ENCODE results near the gene ERG. TPM values are rescaled to one million over a fixed set of nuclear protein-coding genes. Genes with fewer than 3 reads are reported as not detected.

The ERG gene
- total and polyA plus RNA-seq, 2 experiments from 2014 or later, result 0.14 to 0.44 TPM

GRCh38 chr21:38490411-38491020 lies 7.8 kb downstream of the ERG start:
- H3K27ac Mint-ChIP-seq, result peak overlapping the region; percentile 94
- peaks cover 27% of the 10 kb centered on the region for H3K4me1 ChIP-seq (ENCODE audit: insufficient read depth)
- no peaks in the 10 kb centered on the region for H3K27me3 ChIP-seq (ENCODE audit: insufficient read depth)
- H3K36me3 ChIP-seq (ENCODE audit: insufficient read depth), result no peaks in the 10 kb centered on the region
- no peaks in the 10 kb centered on the region for H3K9me2 ChIP-seq (ENCODE audit: insufficient read depth)
- no peak overlapping the region for H3K4me3 ChIP-seq
- no peaks in the 10 kb centered on the region for H4K20me1 ChIP-seq (replicated peaks; ENCODE audit: insufficient read depth)
- no peak overlapping the region for H3K4me3 Mint-ChIP-seq
- H3K79me2 ChIP-seq (replicated peaks; ENCODE audit: insufficient read depth), result no peaks in the 10 kb centered on the region
- no peak for DNase-seq (ENCODE audit: low spot score)
- no peak for TF ChIP-seq NANOG (IDR thresholded peaks at IDR 0.05; ENCODE audit: borderline replicate concordance)
- TF ChIP-seq ZNF331 (CRISPR knock-in tag; IDR thresholded peaks at IDR 0.05; ENCODE audit: low read depth), result no peak
- no peak for TF ChIP-seq CTCF (conservative IDR thresholded peaks at IDR 0.05; ENCODE audit: low read depth in 2 of 2)
- TF ChIP-seq ZNF114 (CRISPR knock-in tag; IDR thresholded peaks at IDR 0.05), result no peak
- no peak for TF ChIP-seq JUNB (IDR thresholded peaks at IDR 0.05; ENCODE audit: unreplicated experiment)
- no peak for TF ChIP-seq ETS1 (IDR thresholded peaks at IDR 0.05)
- no peaks in the 10 kb centered on the region for H3K36me3 Mint-ChIP-seq (ENCODE audit: low read depth)
- 0 out of 2 replicates have a peak overlapping the region, but pooled peaks have one; percentile 79 for H3K27ac ChIP-seq (ENCODE audit: low read depth)
- ATAC-seq, result peak; percentile 24
- no peaks in the 10 kb centered on the region for H3F3A ChIP-seq (replicated peaks; ENCODE audit: low read depth)
- no peak overlapping the region for H2AFZ ChIP-seq
- peaks cover 66% of the 10 kb centered on the region for H3K4me1 Mint-ChIP-seq
- H3K9me3 Mint-ChIP-seq, result no peaks in the 10 kb centered on the region
- H3K4me2 ChIP-seq, result no peak overlapping the region
- H3K27me3 Mint-ChIP-seq (ENCODE audit: insufficient read depth, low read depth, poor library complexity), result peaks cover 2% of the 10 kb centered on the region

- Histone ChIP-seq H2AFZ (peak overlapping the region; percentile 63; the same call in 1 of the 2 replicates), H3K9me2 (ENCODE audit: insufficient read depth) (no peaks in the 10 kb centered on the region), H3K4me2 (no peak overlapping the region), H3K27me3 (ENCODE audit: insufficient read depth) (no peaks in the 10 kb centered on the region), H3K36me3 (ENCODE audit: insufficient read depth) (no peaks in the 10 kb centered on the region), H3K4me3 (no peak overlapping the region), H4K20me1 (replicated peaks; ENCODE audit: insufficient read depth) (no peaks in the 10 kb centered on the region), H3F3A (replicated peaks; ENCODE audit: low read depth) (no peaks in the 10 kb centered on the region), H3K79me2 (replicated peaks; ENCODE audit: insufficient read depth) (no peaks in the 10 kb centered on the region), H3K27ac (ENCODE audit: low read depth) (peak overlapping the region; percentile 79), H3K4me1 (ENCODE audit: insufficient read depth) (peaks cover 23% of the 10 kb centered on the region)
- ATAC-seq (peak; percentile 79), DNase-seq (ENCODE audit: low spot score) (no peak)
- Mint-ChIP-seq H3K27me3 (ENCODE audit: insufficient read depth, low read depth, poor library complexity) (peaks cover 2% of the 10 kb centered on the region), H3K27ac (peak overlapping the region; percentile 94), H3K36me3 (ENCODE audit: low read depth) (no peaks in the 10 kb centered on the region), H3K9me3 (no peaks in the 10 kb centered on the region), H3K4me3 (peak overlapping the region; percentile 48; the same call in 2 of the 3 replicates), H3K4me1 (peaks cover 58% of the 10 kb centered on the region)
- TF ChIP-seq ZNF462 (CRISPR knock-in tag; IDR thresholded peaks at IDR 0.05) (peak; percentile 90), EZH2 (IDR thresholded peaks at IDR 0.05; ENCODE audit: low read depth, unreplicated experiment) (no peak), EZH2phosphoT487 (IDR thresholded peaks at IDR 0.05; ENCODE audit: unreplicated experiment) (no peak), POLR2AphosphoS5 (IDR thresholded peaks at IDR 0.05; ENCODE audit: low read depth) (no peak)
These were observed 8.5 kb downstream of the ERG start for GRCh38 chr21:38489729-38490128.
